Measurements from ENCODE around the gene ZCCHC24.
A peak's percentile ranks its signal among the peaks of the same experiment; 100 is the strongest.

Gene ZCCHC24

GRCh38 chr10:79445161-79445976, at the start of gene ZCCHC24:
ZCCHC24 (minus strand) TSS chr10:79445624; CDS start chr10:79445440, 184 bp downstream.
- DNase-seq, result peak in 55 of 56 donors; percentile 74 to 99 (median 97)

GRCh38 chr10:79493806-79494205, 48.4 kb upstream of the ZCCHC24 start:
- DNase-seq, result no peak

GRCh38 chr10:79492839-79493238, 47.4 kb upstream of the ZCCHC24 start:
- DNase-seq, result no peak

- no peak for DNase-seq
Measured at GRCh38 chr10:79492256-79492655, 46.8 kb upstream of the ZCCHC24 start.

GRCh38 chr10:79491143-79491835, 45.9 kb upstream of the ZCCHC24 start:
- no peak for DNase-seq

- no peak for DNase-seq
Measured at GRCh38 chr10:79490400-79491142, 45.1 kb upstream of the ZCCHC24 start.

GRCh38 chr10:79488870-79489269, 43.4 kb upstream of the ZCCHC24 start:
- no peak for DNase-seq

GRCh38 chr10:79488336-79488735, 42.9 kb upstream of the ZCCHC24 start:
- DNase-seq, result no peak

DNA sequence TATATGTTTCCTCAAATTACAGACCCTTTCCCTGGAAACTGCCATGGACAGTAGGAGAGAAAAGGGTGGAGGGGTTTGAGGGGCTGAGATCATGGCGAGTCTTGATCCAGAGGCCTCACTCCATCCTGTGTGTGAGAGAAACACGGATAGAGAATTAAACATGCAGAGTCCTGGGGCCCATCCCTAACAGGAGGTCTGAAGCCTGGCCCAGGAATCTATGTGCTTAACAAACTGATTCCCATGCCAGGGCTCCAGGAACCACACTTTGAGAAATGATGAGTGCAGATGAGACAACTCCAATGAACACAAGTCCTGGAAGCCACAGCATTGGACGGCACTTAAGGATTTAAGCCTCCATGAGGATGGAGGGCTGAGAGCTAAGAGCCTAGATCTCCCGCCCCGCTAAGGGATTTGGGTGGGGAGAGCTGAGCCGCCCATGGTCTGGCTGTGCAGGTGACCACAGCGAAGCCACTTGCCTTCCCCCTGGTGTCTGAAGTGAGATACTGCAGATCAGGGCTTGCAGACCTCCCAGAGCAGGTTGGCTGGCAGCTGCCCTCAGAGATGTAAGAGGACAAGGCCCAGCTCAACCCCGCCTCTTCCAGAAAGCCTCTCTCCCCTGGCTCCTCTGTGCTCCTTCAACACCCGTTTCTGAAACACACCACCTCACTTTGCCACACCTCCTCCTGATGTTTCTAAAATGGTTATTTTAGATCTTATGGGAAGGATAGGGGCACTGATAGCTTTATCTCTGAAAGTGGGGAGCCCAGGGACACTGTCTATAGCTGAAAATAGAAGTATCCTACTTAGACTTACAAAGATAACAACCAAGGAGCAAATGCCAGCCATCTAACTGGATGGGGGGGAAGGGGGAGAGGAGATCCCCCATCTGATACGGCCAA, 42.1 kb upstream of the ZCCHC24 start:
- DNase-seq, result peak in 5 of 56 donors; percentile 4 to 37 (median 20)

- no peak for DNase-seq
Measured at GRCh38 chr10:79484476-79484875, 39.1 kb upstream of the ZCCHC24 start.

GRCh38 chr10:79483948-79484347, 38.5 kb upstream of the ZCCHC24 start:
- DNase-seq, result no peak

- no peak for DNase-seq
Measured at GRCh38 chr10:79483299-79483698, 37.9 kb upstream of the ZCCHC24 start.

- DNase-seq, result no peak
Measured at GRCh38 chr10:79482741-79483140, 37.3 kb upstream of the ZCCHC24 start.

- no peak for DNase-seq
Measured at GRCh38 chr10:79482304-79482703, 36.9 kb upstream of the ZCCHC24 start.

GRCh38 chr10:79479283-79479909, 34.0 kb upstream of the ZCCHC24 start:
- DNase-seq, result no peak

- no peak for DNase-seq
Measured at GRCh38 chr10:79477456-79477855, 32.0 kb upstream of the ZCCHC24 start.

DNA sequence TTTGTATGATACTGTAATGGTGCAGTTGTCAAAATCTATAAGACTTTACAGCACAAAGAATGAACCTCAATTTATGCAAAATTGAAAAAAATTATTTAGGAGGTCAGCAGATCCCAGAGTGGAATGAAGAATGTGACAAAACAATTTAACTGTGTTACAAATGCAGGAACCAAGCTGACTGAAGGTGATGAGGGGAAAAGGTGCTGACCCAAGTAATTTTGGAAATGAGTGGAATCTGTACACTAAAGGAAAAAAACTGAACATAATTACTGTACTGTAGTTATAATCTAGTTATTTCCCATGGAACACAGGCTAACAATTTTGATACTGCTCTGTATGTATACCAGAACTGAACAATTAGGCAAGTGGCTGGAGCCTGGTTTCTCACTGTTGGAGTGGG, 31.2 kb upstream of the ZCCHC24 start:
- no peak for DNase-seq

GRCh38 chr10:79475877-79476276, 30.5 kb upstream of the ZCCHC24 start:
- DNase-seq, result no peak

DNA sequence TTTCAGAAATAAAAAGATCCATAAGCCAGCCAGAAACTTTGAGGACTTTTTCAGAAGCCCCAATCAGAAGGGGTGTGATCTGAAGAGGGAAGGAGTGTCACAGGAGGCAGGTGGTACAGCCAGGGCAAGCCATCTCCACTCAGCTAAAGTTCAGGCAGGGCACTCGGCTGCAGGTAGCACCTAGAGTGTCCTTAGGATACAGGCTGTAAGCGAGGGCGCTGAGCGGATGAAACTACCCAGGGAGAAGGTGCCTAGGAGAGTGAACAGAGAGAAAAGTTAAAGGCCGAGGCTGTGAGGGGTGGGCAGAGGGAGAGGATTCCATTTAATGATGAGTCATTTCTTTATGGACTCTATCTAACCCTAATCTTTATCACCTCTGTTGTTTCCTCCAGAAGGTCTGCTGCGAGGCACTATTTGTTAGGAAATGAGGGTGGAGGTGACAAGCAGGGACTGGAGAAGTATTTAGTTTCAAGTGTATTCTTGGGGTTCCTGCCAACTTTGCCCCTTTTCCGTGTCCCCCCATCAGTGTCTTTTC, 29.8 kb upstream of the ZCCHC24 start:
- DNase-seq, result no peak

- DNase-seq, result no peak
Measured at GRCh38 chr10:79473496-79474095, 28.2 kb upstream of the ZCCHC24 start.

All from amygdala (tissue), 56 donors.